HAP-1 (cell line): ENCODE results near the gene TSPAN33.
A peak's percentile ranks its signal among the peaks of the same experiment; 100 is the strongest.

Source experiments
- DNase-seq, 2 experiments: peaks; one replicate each; pipeline ENCODE4 v3.0.0-alpha.2; 2016 to 2020; ENCODE audit warnings: low spot score in 2 of 2
- H3K27me3 ChIP-seq: fragments of 250-450 bp; sonication (Bioruptor Pico); 2 replicates; pipeline ENCODE4 v1.5.1; 2020; ENCODE audit warnings: low read depth, mild to moderate bottlenecking, moderate library complexity
- H3K36me3 ChIP-seq: fragments of 250-450 bp; sonication (Bioruptor Pico); replicated peaks from 2 replicates; pipeline ENCODE4 v1.5.1; 2020; ENCODE audit warnings: mild to moderate bottlenecking
- H3K4me1 ChIP-seq: fragments of 250-450 bp; sonication (Bioruptor Pico); 2 replicates; pipeline ENCODE4 v1.5.1; 2020; ENCODE audit warnings: mild to moderate bottlenecking
- H3K4me3 ChIP-seq: fragments of 250-450 bp; sonication (Bioruptor Pico); 2 replicates; pipeline ENCODE4 v1.5.1; 2020; ENCODE audit warnings: mild to moderate bottlenecking, moderate library complexity
- H3K9me3 ChIP-seq: fragments of 250-450 bp; sonication (Bioruptor Pico); 2 replicates; pipeline ENCODE4 v1.5.1; 2020; ENCODE audit warnings: mild to moderate bottlenecking, moderate library complexity
- in situ Hi-C: fragments of 300-500 bp; cut with MboI; formaldehyde crosslinking; loops from 3 replicates; pipeline ENCODE4 v1.14.3; 2020; ENCODE audit warnings: low sequenced_read_pairs, inconsistent platforms, mixed read lengths

TSPAN33 gene

DNA sequence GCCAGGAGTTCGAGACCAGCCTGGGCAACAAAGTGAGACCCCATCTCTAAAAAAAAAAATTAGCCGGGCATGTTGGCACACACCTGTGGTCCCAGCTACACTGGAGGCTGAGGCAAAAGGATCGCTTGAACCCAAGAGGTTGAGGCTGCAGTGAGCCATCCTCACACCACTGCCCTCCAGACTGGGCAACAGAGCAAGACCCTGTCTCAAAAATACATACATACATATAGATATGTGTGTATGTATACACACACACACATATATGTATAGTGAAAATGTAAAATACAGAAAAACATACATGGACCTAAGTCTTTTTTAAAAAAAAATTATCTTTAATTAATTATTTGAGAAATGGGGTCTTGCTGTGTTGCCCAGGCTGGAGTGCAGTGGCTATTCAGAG lies 49.4 kb downstream of the TSPAN33 start:
- Histone ChIP-seq H3K27me3 (no peaks in the 10 kb centered on the region), H3K9me3 (no peaks in the 10 kb centered on the region), H3K4me1 (peaks cover 4% of the 10 kb centered on the region; the same call in 1 of the 2 replicates), H3K4me3 (no peak overlapping the region), H3K36me3 (peaks cover 3% of the 10 kb centered on the region; the same call in 1 of the 2 replicates)
- in situ Hi-C loops = no loop called here
- no peak for DNase-seq

DNA sequence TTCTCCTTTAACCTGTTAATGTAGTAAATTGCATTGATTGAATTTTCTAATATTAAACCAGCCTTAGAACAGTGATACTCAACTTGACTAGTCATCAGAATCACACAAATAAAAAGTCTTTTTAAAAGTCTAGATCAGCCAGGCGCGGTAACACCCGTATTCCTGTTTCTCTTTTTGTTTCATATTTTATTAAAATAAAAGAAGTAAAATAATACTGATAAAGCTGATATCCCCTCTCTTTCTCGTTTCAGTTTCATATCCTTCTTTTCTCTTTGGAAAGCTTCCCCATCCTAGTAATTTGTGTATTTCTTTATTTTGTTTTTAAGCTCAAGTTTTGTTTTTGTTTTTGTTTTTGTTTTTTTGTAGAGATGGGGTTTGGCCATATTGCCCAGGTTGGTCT lies 53.3 kb downstream of the TSPAN33 start:
- in situ Hi-C loops = no loop called here
- Histone ChIP-seq H3K27me3 (no peaks in the 10 kb centered on the region), H3K4me3 (no peak overlapping the region), H3K9me3 (no peaks in the 10 kb centered on the region), H3K4me1 (no peaks in the 10 kb centered on the region), H3K36me3 (peaks cover 9% of the 10 kb centered on the region; the same call in 1 of the 2 replicates)
- no peak for DNase-seq

DNA sequence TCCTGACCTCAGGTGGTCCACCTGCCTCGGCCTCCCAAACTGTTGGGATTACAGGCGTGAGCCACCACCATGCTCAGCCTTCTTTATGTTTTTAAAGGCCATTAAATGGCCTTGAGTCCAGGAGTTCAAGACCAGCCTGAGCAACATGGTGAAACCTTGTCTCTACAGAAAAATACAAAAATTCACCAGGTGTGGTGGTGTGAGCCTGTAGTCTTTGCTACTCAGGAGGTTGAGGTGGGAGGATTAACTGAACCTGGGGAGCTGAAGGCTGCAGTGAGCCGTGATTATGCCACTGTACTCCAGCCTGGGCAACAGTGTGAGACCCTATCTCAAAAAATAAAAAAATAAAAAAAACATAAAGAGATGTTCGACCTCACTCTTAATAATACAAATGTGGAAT lies 54.9 kb downstream of the TSPAN33 start:
- H3K27me3 ChIP-seq = no peaks in the 10 kb centered on the region
- H3K4me3 ChIP-seq = no peak overlapping the region
- H3K4me1 ChIP-seq = no peaks in the 10 kb centered on the region
- in situ Hi-C loops = no loop called here
- H3K36me3 ChIP-seq = peaks cover 9% of the 10 kb centered on the region; the same call in 1 of the 2 replicates
- H3K9me3 ChIP-seq = no peaks in the 10 kb centered on the region
- no peak for DNase-seq

DNA sequence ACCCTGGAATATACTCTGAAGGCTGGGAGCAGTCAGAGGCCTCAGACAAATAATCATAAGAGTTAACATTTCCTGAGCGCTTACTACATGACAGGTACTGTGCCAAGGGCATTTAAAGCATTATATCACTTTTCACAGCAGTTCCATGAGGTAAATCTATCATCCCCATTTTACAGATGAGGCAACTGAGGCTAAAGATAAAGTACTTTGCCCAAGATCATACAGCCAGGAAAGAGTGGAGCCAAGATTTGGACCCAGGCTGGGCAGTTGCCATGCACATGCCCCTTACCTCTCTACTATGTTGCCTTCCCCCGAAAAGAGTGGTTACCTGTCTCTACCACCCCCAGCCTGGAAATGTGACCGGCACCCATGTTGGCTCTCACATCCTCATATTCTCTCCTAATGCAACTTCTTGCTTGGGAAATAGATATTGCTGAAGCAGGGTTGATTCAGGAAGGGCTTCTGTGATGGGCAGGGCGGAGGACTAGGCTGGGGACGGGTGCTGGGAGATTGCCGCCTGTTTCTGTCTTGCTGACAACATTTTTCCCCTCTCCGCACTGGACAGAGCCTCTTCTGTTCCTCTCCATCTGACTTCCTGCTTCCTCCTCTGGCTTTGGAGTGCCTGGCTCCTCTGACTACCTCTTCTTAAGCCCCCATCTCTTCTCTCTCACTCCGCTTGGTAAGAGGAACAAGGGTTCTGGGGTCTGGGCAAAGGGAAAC lies 57.7 kb downstream of the TSPAN33 start:
- no peaks in the 10 kb centered on the region for H3K27me3 ChIP-seq
- no peak overlapping the region for H3K4me3 ChIP-seq
- in situ Hi-C loops = no loop called here
- no peak for DNase-seq
- H3K36me3 ChIP-seq = peaks cover 10% of the 10 kb centered on the region; the same call in 1 of the 2 replicates
- no peaks in the 10 kb centered on the region for H3K9me3 ChIP-seq
- H3K4me1 ChIP-seq = no peaks in the 10 kb centered on the region

- H3K9me3 ChIP-seq = no peaks in the 10 kb centered on the region
- peaks cover 10% of the 10 kb centered on the region; the same call in 1 of the 2 replicates for H3K36me3 ChIP-seq
- no peaks in the 10 kb centered on the region for H3K27me3 ChIP-seq
- H3K4me3 ChIP-seq = no peak overlapping the region
- in situ Hi-C loops = no loop called here
- no peaks in the 10 kb centered on the region for H3K4me1 ChIP-seq
- DNase-seq = no peak
These were observed 58.7 kb downstream of the TSPAN33 start for GRCh38 chr7:129203050-129203741.

GRCh38 chr7:129205126-129205818 lies 60.8 kb downstream of the TSPAN33 start:
- in situ Hi-C loops = no loop called here
- no peaks in the 10 kb centered on the region for H3K4me1 ChIP-seq
- no peak for DNase-seq
- no peaks in the 10 kb centered on the region for H3K9me3 ChIP-seq
- peaks cover 19% of the 10 kb centered on the region for H3K36me3 ChIP-seq
- no peaks in the 10 kb centered on the region for H3K27me3 ChIP-seq
- H3K4me3 ChIP-seq = no peak overlapping the region

GRCh38 chr7:129205987-129206785 lies 61.7 kb downstream of the TSPAN33 start:
- Histone ChIP-seq H3K4me1 (no peaks in the 10 kb centered on the region), H3K4me3 (no peak overlapping the region), H3K9me3 (no peaks in the 10 kb centered on the region), H3K27me3 (no peaks in the 10 kb centered on the region), H3K36me3 (peaks cover 28% of the 10 kb centered on the region)
- DNase-seq = no peak
- in situ Hi-C loops = no loop called here

DNA sequence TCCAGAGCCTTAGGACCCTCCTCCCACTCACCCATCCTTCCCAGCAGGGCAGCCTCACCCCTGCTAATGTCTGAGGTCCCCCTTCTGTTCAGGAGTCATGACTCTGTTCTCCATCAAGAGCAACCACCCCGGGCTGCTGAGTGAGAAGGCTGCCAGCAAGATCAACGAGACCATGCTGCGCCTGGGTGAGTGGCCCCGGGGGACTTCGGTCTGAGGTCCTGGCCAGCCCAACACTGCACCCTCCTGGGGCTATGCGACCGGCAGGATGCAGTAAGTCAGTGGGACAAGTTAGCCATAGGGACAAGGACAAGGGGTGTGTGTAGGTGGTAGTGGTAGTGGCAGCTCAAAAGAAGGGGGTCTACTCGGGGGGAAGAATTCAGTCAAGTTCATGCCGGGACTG lies 64.2 kb downstream of the TSPAN33 start:
- Histone ChIP-seq H3K36me3 (peaks cover 24% of the 10 kb centered on the region), H3K4me3 (no peak overlapping the region), H3K9me3 (no peaks in the 10 kb centered on the region), H3K27me3 (no peaks in the 10 kb centered on the region), H3K4me1 (no peaks in the 10 kb centered on the region)
- in situ Hi-C loops = no loop called here
- DNase-seq = no peak

DNA sequence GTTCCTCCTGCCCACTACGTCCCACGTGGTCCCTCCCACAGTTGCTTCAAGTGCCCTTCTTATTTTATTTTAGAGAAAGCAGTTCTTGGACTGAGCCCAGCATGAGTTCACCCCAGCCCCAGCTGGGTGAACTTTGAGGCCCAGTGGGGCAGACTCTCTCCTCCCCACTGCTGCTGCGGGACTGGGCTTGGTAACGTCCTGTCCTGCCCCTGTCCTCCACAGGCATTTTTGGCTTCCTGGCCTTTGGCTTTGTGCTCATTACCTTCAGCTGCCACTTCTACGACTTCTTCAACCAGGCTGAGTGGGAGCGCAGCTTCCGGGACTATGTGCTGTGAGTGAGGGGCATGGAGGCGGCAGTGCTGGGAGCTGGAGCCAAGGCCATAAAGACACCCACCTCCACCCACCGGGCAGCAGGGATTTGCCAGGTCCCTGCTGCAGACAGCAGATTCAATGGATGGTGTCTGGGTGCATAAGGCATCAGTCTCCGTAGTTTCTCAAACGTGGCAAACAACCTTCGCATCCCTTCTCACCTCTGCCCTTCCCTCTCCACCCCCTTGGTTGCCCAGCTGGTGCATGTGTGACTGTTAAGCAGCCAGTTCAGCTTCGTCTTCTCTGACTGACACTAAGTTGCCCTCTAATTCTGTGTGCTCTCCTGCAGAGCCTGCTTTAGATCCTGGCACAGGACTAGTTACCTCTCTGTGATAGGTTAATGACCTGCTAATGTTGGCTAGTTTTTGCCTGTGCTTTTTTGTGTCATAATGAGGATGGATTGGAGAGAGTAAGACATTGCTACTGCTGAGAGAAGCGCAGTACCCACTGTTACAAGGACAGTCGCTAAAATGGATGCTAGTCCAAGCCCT lies 64.8 kb downstream of the TSPAN33 start:
- peaks cover 24% of the 10 kb centered on the region for H3K36me3 ChIP-seq
- DNase-seq = no peak
- no peaks in the 10 kb centered on the region for H3K27me3 ChIP-seq
- in situ Hi-C loops = no loop called here
- no peaks in the 10 kb centered on the region for H3K4me1 ChIP-seq
- H3K4me3 ChIP-seq = no peak overlapping the region
- H3K9me3 ChIP-seq = no peaks in the 10 kb centered on the region

GRCh38 chr7:129210256-129210988 lies 65.9 kb downstream of the TSPAN33 start:
- H3K36me3 ChIP-seq = peaks cover 24% of the 10 kb centered on the region
- H3K9me3 ChIP-seq = no peaks in the 10 kb centered on the region
- peak in 1 of 2 experiments; percentile 83 for DNase-seq
- in situ Hi-C loops = loop anchor here (10.0 kb wide), 2 partner anchors 254 to 434 kb away; no protein-coding TSS in a partner anchor
- H3K27me3 ChIP-seq = no peaks in the 10 kb centered on the region
- no peak overlapping the region for H3K4me3 ChIP-seq
- H3K4me1 ChIP-seq = no peaks in the 10 kb centered on the region

DNA sequence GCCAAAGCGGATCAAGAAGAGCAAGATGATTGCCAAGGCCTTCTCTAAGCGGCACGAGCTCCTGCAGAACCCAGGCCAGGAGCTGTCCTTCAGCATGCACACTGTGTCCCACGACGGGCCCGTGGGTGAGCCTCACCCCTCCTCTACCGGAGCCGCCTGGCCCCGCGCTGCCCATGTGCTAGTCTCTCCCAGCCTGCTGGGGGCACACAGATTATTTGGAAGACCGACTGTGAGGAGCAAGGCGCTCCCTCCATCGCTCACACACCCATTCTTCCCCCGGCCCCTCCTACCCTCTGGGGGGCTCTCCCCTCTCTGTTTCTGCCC lies 66.4 kb downstream of the TSPAN33 start:
- Histone ChIP-seq H3K9me3 (no peaks in the 10 kb centered on the region), H3K27me3 (no peaks in the 10 kb centered on the region), H3K4me3 (no peak overlapping the region), H3K4me1 (no peaks in the 10 kb centered on the region), H3K36me3 (peaks cover 24% of the 10 kb centered on the region)
- in situ Hi-C loops = loop anchor here (10.0 kb wide), 2 partner anchors 254 to 434 kb away; no protein-coding TSS in a partner anchor
- no peak for DNase-seq

- DNase-seq = no peak
- Histone ChIP-seq H3K9me3 (no peaks in the 10 kb centered on the region), H3K27me3 (no peaks in the 10 kb centered on the region), H3K4me1 (no peaks in the 10 kb centered on the region), H3K4me3 (no peak overlapping the region), H3K36me3 (peaks cover 20% of the 10 kb centered on the region)
- in situ Hi-C loops = loop anchor here (10.0 kb wide), 2 partner anchors 253 to 433 kb away; no protein-coding TSS in a partner anchor
These were observed 67.6 kb downstream of the TSPAN33 start for GRCh38 chr7:129212126-129212525.
